Effector memory CD8-positive, alpha-beta T cell (primary cell): ENCODE data around the gene SND1.

Experiments used
- ATAC-seq: fragments of 150-1000 bp; cut with Tn5 transposase; replicated peaks from 2 replicates; pipeline ENCODE4 v1.10.0; 2021; ENCODE audit warnings: mild to moderate bottlenecking, moderate library complexity
- DNase-seq, 3 experiments: peaks; one replicate each; pipeline ENCODE4 v3.0.0; 2021
- H3K27ac Mint-ChIP-seq, 2 donors: one replicate each; pipeline ENCODE4 v1.8.0; 2022; ENCODE audit warnings: mild to moderate bottlenecking in 2 of 2, mixed read lengths in 2 of 2, moderate library complexity in 2 of 2
- H3K27me3 Mint-ChIP-seq, 2 donors: one replicate each; pipeline ENCODE4 v1.8.0; 2022; ENCODE audit warnings: mixed read lengths in 2 of 2
- H3K36me3 Mint-ChIP-seq: one replicate; pipeline ENCODE4 v1.8.0; 2022; ENCODE audit warnings: mild to moderate bottlenecking, moderate library complexity, mixed read lengths; ENCODE audit not compliant: insufficient read depth
- H3K4me1 Mint-ChIP-seq, 2 donors: one replicate each; pipeline ENCODE4 v1.8.0; 2022; ENCODE audit warnings: low read depth in 2 of 2, mixed read lengths in 2 of 2
- H3K4me3 Mint-ChIP-seq, 2 donors: one replicate each; pipeline ENCODE4 v1.8.0; 2022; ENCODE audit warnings: mild to moderate bottlenecking in 2 of 2, mixed read lengths in 2 of 2, moderate library complexity in 2 of 2
- H3K9me3 Mint-ChIP-seq, 2 donors: one replicate each; pipeline ENCODE4 v1.8.0; 2022; ENCODE audit warnings: mixed read lengths in 2 of 2

SND1 gene

GRCh38 chr7:127680983-127681382 is 29.0 kb downstream of the SND1 start:
- no peak for DNase-seq
- Mint-ChIP-seq H3K36me3 (peaks cover 14% of the 10 kb centered on the region), H3K27me3 (no peaks in the 10 kb centered on the region), H3K27ac (no peak overlapping the region), H3K4me1 (peaks cover 37 to 42% of the 10 kb centered on the region in 2 donors), H3K4me3 (no peak overlapping the region), H3K9me3 (peaks cover 5 to 7% of the 10 kb centered on the region in 2 donors)
- ATAC-seq = no peak

DNA sequence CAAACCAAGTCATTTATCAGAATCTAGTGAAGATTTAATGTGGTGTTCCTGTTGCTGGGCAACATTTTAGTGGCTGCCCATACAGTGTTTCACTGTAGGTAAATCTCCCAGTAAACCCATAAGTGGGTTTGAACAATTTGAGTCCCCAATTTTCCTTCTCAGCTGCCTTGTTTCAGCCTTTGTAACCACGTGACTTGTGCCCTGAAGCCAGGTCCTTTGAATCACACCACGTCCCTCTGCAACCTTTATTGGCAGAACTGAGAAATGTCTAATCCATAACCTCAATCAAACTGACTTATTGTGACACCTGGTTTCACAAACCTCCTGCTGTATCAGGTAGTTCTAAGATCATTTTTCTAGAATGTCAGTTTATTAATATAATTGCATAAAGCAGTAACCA is 30.1 kb downstream of the SND1 start:
- DNase-seq (no peak), ATAC-seq (no peak)
- H3K27me3 Mint-ChIP-seq = no peaks in the 10 kb centered on the region
- H3K4me1 Mint-ChIP-seq = peaks cover 35 to 45% of the 10 kb centered on the region in 2 donors
- no peak overlapping the region for H3K4me3 Mint-ChIP-seq
- H3K36me3 Mint-ChIP-seq = peaks cover 24% of the 10 kb centered on the region
- peak overlapping the region in 1 of 2 donors; percentile 24 for H3K27ac Mint-ChIP-seq
- peaks cover 5 to 7% of the 10 kb centered on the region in 2 donors for H3K9me3 Mint-ChIP-seq

DNA sequence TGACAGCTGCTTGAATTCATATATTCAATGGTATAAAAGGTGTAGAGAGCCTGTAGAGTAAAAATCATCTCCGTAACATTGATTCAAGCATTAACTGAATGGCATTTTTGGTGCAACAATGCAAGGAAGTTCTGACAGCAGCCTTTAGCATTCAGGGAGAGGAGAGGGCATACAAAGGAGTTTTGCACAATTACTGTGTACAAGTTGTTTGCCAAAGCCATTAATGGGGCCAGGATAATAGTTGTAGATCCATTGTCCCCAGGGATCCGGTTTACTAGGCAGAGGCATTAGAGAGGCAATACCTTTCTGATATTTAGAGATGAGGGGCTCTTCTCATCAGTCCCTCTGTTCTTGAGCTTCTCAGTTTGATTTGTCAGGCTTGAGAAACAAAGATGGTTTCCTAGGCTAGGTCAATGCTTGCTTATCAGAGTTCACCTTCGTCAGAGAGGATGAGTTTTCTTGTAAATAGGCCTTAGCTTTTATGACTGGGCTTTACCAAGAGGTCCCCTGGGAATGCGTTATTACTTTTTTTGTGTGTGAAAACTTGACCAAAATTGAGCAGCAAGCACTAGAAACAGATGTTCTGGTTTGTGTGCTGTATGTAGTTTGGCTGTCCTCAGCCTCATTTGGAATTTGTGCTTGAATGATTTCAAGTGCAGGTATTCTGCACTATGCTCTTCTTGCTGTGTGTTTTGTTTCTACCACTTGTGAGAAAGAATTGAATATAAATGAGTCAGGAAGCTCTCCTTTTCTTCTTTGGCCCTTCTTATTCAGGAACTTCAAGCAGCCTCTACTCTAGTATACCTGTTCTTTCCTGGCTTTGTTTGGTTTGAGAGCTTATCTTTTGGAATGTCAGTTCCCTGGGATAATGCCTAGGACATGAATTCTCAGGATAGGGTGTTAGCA is 32.0 kb downstream of the SND1 start:
- H3K9me3 Mint-ChIP-seq = peaks cover 5 to 7% of the 10 kb centered on the region in 2 donors
- H3K36me3 Mint-ChIP-seq = peaks cover 32% of the 10 kb centered on the region
- no peak overlapping the region for H3K27ac Mint-ChIP-seq
- no peaks in the 10 kb centered on the region for H3K27me3 Mint-ChIP-seq
- DNase-seq = no peak
- peaks cover 32 to 41% of the 10 kb centered on the region in 2 donors for H3K4me1 Mint-ChIP-seq
- ATAC-seq = no peak
- no peak overlapping the region for H3K4me3 Mint-ChIP-seq

DNA sequence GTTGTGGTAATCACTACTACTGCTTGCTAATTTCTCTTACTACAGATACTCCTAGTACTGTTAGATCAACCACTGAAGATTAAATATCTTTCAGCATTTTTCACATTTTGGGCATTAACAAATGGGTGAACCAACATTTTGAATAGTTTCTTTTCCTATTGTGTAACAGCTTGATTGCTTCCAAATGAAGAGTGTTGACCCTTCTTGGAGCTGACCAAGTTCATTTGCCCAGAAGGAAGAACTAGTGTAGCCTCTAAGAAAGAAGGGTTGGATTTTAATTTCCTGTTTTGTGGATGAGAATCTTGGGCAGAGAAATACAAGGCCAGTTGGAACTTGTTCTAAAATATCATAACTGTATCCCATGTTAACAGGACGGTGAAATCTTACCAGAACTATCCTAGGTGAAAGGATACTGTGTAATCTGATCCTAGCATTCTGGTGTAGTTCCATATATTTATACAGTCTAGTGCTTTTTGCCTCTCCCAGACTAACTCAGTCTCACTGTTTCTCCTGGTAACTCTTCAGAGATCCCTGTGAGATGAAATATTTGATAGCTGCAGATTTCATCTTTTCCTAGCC is 37.3 kb downstream of the SND1 start:
- H3K4me1 Mint-ChIP-seq = peaks cover 26 to 28% of the 10 kb centered on the region in 2 donors
- H3K9me3 Mint-ChIP-seq = no peaks in the 10 kb centered on the region
- H3K27me3 Mint-ChIP-seq = no peaks in the 10 kb centered on the region
- no peak overlapping the region for H3K27ac Mint-ChIP-seq
- H3K4me3 Mint-ChIP-seq = no peak overlapping the region
- DNase-seq (no peak), ATAC-seq (no peak)
- peaks cover 41% of the 10 kb centered on the region for H3K36me3 Mint-ChIP-seq

DNA sequence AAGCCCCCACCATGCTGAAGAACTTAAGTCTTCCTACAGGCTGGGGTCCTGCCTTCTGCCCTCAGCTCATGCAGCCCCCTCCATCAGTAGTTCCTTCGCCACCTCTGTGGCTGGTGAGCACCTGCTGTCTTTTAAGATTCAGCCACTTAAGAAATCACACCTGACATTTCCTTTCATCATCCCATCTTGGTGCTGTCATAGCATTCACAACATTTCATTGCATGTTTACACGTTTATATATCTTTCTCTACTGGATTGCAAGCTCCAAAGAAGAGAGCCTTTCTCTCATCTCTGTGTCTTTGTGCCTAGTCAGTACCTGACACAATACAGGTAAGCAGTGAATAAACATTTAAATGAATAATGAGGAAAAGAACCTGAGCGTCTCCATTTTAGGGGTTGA is 38.3 kb downstream of the SND1 start:
- Mint-ChIP-seq H3K9me3 (no peaks in the 10 kb centered on the region), H3K27ac (no peak overlapping the region), H3K4me1 (peaks cover 18 to 22% of the 10 kb centered on the region in 2 donors)

DNA sequence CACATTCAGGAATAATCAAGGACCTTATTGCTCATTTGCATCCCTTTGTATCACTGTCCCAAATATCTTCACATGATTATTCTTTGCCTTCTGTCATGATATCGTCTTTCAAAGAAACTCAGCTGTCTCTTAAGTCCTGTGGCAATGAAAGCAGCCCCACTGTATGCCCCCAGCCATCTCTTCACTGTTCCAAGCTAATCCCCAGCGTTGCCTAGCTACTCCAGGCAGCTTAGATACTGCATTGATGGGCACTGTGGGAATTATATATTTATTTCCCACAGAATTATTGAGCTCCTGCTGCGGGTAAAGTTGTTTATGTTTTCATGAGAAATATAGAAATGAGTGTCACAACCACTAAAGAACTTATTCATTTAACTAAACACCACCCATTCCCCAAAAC is 38.8 kb downstream of the SND1 start:
- no peaks in the 10 kb centered on the region for H3K27me3 Mint-ChIP-seq
- DNase-seq (no peak), ATAC-seq (no peak)
- peaks cover 51% of the 10 kb centered on the region for H3K36me3 Mint-ChIP-seq
- H3K4me1 Mint-ChIP-seq = peaks cover 16 to 17% of the 10 kb centered on the region in 2 donors
- H3K27ac Mint-ChIP-seq = no peak overlapping the region
- H3K4me3 Mint-ChIP-seq = no peak overlapping the region
- H3K9me3 Mint-ChIP-seq = no peaks in the 10 kb centered on the region

More for the DNA sequence above, 38.3 kb downstream of the SND1 start:
- H3K27me3 Mint-ChIP-seq = no peaks in the 10 kb centered on the region
- ATAC-seq = no peak
- no peak overlapping the region for H3K4me3 Mint-ChIP-seq
- peaks cover 47% of the 10 kb centered on the region for H3K36me3 Mint-ChIP-seq
- DNase-seq = no peak

DNA sequence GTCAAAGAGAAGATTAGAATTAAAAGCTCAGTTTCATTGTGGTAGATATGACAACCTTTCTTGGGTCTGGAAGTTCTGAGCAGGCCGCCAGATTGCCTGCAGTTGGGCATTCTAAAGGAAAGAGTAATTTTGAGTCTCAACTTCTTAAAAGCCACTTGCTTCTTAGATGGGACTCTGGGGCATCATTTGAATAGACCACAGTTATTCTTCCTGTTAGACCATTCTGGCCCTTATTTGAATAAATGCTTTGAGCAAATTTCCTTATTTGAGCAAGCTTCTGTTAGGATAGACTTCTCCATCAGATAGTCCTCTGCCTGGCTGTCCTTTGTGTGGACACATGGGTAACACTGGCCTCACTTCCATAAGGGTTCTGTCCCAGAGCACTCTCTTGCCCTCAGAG is 40.2 kb downstream of the SND1 start:
- H3K27me3 Mint-ChIP-seq = no peaks in the 10 kb centered on the region

GRCh38 chr7:127699853-127700252 is 47.9 kb downstream of the SND1 start:
- no peak for DNase-seq
- H3K9me3 Mint-ChIP-seq = no peaks in the 10 kb centered on the region
- H3K36me3 Mint-ChIP-seq = peaks cover 65% of the 10 kb centered on the region
- H3K4me1 Mint-ChIP-seq = peaks cover 0 to 5% of the 10 kb centered on the region in 2 donors
- no peak overlapping the region for H3K4me3 Mint-ChIP-seq
- peak overlapping the region in 1 of 2 donors; percentile 36 for H3K27ac Mint-ChIP-seq
- no peak for ATAC-seq
- H3K27me3 Mint-ChIP-seq = no peaks in the 10 kb centered on the region

More for the DNA sequence above, 40.2 kb downstream of the SND1 start:
- peaks cover 41% of the 10 kb centered on the region for H3K36me3 Mint-ChIP-seq
- peaks cover 13 to 16% of the 10 kb centered on the region in 2 donors for H3K4me1 Mint-ChIP-seq
- H3K4me3 Mint-ChIP-seq = no peak overlapping the region
- no peak overlapping the region for H3K27ac Mint-ChIP-seq
- no peak for DNase-seq
- no peaks in the 10 kb centered on the region for H3K9me3 Mint-ChIP-seq
- ATAC-seq = no peak

DNA sequence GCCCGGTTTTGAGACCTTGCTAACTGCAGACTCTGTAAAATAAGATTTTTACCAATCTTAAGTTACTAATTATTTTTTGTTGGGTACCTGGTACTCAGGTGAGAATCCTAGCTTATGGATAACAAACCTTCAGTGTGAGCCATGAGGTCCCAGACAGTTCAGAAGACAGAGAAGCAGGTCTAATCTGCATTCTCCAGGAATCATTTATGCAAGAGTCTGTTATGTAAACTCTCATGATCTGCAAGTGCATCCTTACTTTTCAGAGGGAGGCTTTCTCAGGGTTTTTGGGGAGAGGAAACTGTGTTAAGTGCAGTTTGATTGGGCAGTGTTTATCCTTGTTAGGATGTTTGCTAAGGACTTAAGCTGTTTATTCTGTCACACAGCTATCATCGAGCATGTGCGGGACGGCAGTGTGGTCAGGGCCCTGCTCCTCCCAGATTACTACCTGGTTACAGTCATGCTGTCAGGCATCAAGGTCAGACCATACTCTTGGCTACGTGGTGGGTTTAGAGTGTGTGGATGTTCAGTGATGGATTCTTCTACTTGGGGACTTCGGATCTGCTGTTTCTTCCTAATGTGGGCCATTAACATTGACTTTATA is 50.2 kb downstream of the SND1 start:
- ATAC-seq (no peak), DNase-seq (no peak)
- Mint-ChIP-seq H3K4me3 (no peak overlapping the region), H3K9me3 (no peaks in the 10 kb centered on the region), H3K27ac (no peak overlapping the region), H3K36me3 (peaks cover 75% of the 10 kb centered on the region), H3K27me3 (no peaks in the 10 kb centered on the region), H3K4me1 (peaks cover 0 to 5% of the 10 kb centered on the region in 2 donors)

DNA sequence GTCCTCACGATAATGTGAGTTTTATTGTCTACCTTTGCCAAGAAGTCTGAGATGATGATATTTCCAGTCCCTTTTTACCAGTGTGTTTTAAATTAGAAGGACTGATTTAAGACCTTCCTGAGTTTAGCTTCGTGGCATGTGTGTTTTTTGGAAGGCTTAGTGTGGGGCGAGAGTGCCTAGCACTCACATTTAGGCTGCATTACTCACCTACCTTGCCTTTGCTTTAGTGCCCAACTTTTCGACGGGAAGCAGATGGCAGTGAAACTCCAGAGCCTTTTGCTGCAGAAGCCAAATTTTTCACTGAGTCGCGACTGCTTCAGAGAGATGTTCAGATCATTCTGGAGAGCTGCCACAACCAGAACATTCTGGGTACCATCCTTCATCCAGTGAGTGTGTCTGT is 50.9 kb downstream of the SND1 start:
- Mint-ChIP-seq H3K4me3 (no peak overlapping the region), H3K36me3 (peaks cover 72% of the 10 kb centered on the region), H3K27me3 (no peaks in the 10 kb centered on the region), H3K4me1 (peaks cover 0 to 4% of the 10 kb centered on the region in 2 donors), H3K27ac (no peak overlapping the region), H3K9me3 (no peaks in the 10 kb centered on the region)
- DNase-seq (no peak), ATAC-seq (no peak)

DNA sequence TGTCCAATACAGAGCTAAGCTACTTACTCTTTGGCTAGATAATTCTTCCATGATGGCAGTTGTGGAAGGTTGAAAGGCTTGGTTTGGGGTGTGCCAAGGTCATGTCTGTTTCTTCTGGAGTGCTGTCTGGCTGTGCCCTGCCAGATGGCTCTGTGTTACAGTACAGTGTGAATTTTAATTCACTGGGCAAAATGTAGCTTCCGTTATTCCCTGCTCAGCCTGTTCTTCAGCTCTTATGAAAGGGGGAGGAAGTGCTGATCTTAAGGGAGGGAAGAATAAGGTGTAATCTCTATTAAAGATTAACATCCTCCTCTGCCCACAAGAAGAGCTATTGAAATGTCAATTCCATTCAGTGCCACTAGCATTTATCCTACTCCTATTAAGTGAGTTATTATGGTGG is 52.2 kb downstream of the SND1 start:
- Mint-ChIP-seq H3K9me3 (no peaks in the 10 kb centered on the region), H3K36me3 (peaks cover 78% of the 10 kb centered on the region), H3K27me3 (no peaks in the 10 kb centered on the region), H3K4me1 (peaks cover 1 to 8% of the 10 kb centered on the region in 2 donors), H3K4me3 (no peak overlapping the region), H3K27ac (peak overlapping the region in 1 of 2 donors; percentile 35)
- ATAC-seq (no peak), DNase-seq (no peak)

DNA sequence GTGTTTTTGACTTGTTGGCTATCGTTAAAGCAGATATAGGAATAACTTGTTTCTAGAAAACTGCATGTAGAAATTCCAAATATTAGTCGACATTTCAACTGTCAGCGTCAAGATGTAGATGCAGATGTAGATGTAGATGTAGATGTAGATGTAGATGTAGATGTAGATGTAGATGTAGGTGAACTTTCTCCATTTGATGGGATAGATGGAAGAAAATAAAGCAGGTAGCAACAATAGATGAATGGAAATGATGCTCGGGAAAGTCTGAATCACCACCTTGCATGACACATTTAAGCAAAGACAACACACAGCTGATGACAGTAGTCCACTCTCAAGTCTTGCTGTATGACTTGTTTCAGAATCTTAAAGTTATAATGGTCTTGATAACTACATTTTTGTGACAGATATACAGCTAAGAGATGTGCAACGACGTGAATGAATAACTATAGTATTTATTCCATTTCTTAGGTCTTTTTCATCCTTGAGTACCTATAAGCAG is 53.5 kb downstream of the SND1 start:
- DNase-seq = no peak
- Mint-ChIP-seq H3K36me3 (peaks cover 79% of the 10 kb centered on the region), H3K4me1 (peaks cover 1 to 8% of the 10 kb centered on the region in 2 donors), H3K9me3 (no peaks in the 10 kb centered on the region), H3K27me3 (no peaks in the 10 kb centered on the region), H3K27ac (no peak overlapping the region), H3K4me3 (no peak overlapping the region)
- no peak for ATAC-seq

- peak overlapping the region in 1 of 2 donors; percentile 23 for H3K27ac Mint-ChIP-seq
- H3K27me3 Mint-ChIP-seq = no peaks in the 10 kb centered on the region
- peaks cover 77% of the 10 kb centered on the region for H3K36me3 Mint-ChIP-seq
- H3K4me3 Mint-ChIP-seq = no peak overlapping the region
- H3K4me1 Mint-ChIP-seq = peaks cover 1 to 9% of the 10 kb centered on the region in 2 donors
- H3K9me3 Mint-ChIP-seq = no peaks in the 10 kb centered on the region
- ATAC-seq (no peak), DNase-seq (no peak)
These were observed 54.8 kb downstream of the SND1 start for GRCh38 chr7:127706766-127707165.
